HG02678 (cell line): ENCODE measurements around the gene NPTN.
"Not testable (repeated sequence)": the region's sequence is repeated elsewhere in the genome, so short reads cannot be mapped to it uniquely, and the experiment has no call there.

Experiments used
- ATAC-seq: cut with Tn5 transposase; IDR thresholded peaks from one replicate; pipeline ENCODE4 v1.9.1; 2021; ENCODE audit warnings: mild to moderate bottlenecking, moderate library complexity; ENCODE audit not compliant: unreplicated experiment

Gene NPTN

DNA sequence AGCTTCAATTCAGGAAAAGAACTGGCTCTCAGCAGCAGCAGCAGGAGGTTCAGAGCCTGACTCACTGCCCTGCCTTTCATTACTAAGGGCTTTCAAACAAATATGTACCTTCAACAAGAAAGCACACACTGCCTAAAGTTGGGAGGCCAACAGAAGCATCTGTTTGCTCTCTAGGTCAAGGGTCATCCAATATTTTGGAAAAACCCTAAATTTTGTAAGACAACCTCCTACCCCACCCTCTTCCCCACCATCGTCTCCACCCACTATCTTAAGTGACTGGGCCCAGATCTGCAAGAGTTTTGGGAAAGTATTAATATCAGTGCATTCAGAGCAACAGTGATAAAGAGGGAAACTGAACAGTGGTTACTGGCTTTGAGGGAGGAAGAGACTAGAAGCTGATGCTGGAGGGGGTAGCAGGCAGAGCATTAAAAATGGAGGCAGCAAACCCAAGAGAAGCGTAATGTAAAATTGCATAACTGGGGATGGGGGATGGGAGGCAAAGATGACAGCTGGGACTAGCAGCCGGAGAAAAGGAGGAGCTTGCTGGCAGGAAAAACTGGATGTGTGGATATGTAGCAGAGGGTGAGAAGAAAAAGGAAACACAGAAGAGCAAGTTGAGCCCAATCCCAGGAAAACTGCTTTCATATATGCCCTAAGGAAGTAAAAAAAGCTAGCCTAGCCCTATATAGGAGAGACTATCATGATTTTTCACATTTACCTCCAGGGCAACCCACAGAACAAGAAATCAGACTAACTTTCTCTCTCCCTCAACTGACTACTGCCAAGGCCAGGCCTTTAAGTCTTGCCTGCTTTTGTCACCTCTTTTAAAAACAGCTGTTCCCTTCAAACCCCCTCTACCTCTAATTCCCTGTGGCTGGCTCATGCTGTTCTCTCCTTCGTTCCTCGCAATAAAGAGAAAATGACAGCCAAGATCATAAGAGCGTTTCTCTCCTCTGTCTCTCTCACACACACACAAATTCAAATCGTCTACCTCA, 31.4 kb downstream of the NPTN start:
- no peak for ATAC-seq

DNA sequence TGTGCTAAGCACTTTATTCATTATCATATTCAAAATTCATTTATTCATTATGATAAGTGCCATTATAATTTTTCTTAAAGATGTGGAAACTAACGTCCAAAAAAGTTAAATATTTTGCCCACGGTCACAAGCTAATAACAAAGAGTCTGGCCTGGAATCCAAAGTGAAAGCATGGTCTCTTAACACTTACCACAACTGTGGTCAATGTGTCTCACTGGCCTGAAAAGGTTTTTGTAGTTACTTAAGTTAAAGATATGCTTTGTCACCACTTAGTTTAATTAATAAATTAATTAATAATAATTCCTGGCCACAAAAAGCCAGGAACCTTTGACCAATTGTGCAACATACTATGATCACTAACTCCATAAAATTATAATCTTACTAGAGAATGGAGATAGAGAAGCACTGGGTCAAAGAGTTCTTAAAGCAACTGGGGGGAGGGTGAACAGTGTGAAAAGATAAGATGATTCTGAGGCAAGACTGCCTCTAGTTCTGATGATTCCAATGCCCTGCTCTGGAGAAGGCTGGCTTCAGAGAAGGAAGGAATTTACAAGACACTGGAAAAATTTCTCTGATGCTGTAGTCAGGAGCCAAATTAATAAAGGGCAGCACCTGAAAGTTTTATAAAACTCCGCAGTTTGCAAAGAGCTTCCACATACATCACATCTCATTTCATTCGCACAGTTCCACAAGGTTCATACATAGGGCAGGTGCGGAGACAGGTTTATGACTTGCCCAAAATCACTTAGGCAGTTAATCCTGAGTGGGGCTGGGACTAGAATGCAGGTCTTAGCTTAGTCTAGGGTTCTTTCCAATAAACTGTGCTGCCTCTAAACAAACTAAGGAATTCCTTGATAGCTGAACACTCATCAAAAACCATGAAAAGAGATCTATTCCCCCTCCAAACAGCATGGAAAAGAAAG, 32.5 kb downstream of the NPTN start:
- ATAC-seq = no peak

DNA sequence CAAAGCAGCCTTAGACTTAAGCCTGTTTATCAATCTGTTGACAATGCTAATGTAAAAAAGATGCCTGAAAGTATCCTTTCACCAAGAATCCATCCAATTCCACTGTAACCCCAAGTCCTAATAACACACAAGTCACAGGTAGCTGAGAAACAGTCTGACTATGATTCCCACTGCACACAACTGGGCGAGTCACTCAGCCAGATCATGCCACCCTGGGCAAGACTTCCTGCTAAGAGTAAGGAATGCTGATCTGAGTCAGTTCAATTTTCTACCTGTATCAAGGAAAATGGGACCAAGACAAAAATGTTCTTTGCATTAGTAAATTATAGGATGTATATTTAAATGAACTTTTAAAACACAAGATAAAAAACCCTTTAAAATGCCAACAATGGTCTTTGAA, 33.3 kb downstream of the NPTN start:
- ATAC-seq = no peak

DNA sequence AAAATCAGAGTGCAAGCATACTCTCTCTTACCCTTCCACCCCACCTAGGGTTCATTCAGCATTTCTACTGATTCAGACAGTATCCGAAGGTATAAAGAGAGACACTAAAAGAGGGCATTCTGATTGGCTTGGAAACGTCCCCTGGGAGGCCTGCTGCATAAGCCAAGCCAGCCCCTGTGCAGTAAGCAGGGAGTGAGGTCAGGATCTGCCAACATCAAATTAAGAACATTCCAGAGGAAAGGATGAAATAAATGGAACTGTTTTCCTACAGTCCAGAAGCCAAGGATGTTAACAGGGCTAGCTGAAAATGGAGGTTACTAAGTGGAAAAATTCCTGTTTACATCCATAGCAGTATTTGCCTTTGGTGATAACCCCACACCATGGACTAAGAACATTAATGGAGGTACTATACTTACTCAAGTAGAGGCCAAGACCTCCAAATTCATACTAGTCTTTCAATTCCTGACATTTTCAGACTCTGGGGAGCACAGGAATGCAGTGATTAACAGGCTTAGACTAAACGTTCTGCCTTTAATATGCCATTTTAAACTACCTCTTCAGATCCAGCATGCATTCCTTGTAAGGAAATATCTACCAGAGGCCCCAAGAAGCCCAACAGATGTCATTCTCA, 34.5 kb downstream of the NPTN start:
- no peak for ATAC-seq

GRCh38 chr15:73597036-73597638, 36.1 kb downstream of the NPTN start:
- ATAC-seq = no peak

- no peak for ATAC-seq
Measured at GRCh38 chr15:73596174-73596573, 37.0 kb downstream of the NPTN start.

GRCh38 chr15:73594109-73594508, 39.1 kb downstream of the NPTN start:
- no peak for ATAC-seq

DNA sequence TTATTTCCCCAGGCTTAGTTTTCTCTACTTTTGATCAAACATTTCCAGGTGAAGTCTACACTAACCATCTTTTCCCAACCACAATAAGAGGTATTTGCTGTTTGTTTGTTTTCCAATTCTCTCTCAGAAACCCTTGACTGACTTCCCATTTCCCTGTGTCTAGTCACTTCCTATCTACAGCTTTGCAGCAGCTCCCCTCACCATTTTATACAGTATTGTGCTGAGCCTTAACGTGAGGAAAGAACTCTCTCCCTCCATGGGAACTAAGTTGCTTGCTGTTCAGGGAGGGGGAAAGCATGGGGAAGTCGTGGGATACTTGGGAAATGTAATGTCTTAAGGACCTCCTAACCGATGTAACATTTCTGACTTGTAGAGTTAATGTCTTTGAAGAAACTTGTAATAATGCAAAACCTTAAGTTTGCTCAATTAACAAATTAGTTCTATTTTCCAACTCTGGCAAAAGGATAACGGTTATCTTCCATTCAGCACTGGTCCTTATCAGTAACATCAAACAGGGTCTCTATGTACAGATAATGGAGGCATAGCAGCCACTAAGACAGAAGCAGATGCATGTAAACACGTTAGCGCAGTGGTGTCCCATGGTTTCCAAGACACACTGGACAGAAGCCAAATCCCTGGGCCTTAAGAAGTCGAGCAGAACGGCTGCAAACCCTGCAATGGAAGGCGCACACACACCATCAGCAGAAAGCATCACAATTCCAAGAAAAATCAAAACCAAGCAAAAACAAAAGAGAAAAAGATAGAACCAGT, 39.7 kb downstream of the NPTN start:
- ATAC-seq = no peak

DNA sequence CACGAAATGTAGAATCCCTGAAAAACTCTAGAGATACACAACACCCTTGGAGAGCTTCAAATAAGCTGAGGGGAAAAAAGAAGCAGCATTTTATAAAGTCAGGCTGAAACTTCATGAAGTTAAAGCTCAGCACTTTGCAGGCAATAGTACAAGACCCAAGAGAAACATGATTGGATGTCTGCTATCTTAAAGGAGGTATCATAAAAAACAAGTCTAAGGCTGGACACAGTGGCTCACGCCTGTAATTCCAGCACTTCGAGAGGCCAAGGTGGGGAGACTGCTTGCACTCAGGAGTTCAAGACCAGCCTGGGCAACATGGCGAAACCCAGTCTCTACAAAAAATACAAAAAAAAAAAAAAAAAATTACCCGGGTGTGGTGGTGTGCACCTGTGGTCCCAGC, 42.9 kb downstream of the NPTN start:
- no peak for ATAC-seq

DNA sequence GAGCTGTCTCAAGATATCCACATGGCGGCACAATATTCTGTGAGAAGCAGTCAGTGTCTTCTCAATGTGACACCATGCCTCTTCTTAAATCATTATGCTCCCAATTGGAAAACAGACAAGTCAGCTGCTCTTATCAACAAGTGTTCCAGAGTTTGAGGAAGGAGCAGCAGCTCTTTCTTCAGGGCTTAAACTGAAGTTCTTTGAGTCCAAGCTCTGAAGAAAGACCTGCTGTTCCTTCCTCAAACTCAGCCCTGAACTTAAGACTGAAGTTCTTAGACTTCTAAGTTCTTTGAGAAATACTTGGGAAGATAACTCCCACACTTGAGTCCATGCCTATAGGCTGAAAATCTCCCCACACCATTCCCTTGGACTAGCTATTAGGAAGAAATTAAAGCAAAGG, 43.4 kb downstream of the NPTN start:
- ATAC-seq = no peak

GRCh38 chr15:73585871-73586654, 47.1 kb downstream of the NPTN start:
- no peak for ATAC-seq

DNA sequence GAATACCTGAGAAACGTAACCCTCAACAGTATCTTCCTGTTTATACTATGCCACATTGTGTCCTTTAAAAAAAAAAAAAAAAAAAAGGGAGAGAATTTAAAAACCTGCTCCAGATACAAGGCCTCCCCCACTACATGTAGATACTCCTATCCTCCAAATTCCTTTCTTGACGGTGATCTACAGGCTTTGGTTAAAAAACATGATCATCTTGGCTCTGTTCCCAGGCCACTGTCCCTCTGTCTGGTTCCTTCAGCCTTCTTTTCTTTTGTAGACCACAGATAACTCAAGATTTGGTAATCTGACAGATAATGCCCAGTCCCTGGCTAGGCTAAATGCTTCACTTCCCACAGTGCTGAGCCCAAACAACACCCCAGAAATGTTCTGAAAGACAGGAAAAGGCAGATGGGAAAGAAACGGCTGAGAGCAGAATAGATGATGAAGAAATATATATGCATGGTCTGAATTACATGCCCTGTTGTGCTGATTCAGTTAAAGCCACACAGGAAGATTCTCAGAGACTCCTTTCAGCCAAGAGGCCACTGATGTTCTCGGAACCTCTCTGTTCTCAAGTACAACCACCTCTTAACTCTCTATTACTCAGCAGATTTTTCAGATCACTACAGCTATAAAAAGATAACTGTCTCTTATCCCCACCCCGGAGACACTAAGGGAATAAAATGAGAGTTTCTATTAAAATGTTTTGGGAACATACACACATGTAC, 48.3 kb downstream of the NPTN start:
- no peak for ATAC-seq

DNA sequence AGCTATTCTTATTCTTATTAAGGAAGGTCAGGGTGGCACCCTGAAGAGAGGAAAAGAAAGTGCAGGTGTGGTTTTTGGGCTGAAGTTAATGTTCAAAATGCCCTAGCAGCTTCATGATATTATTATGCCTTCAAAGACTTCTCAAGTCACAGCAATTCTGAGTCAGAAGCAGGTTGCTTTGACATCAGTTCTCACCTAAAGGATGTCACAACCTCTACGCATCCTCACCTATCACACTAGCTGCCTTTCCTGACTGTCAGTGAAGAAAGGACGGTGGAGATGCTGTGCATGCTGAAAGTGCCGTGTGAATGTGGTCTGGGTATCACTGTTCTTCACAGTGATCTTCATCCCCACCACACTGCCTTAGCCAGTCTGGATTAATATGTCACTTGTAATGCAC, 49.6 kb downstream of the NPTN start:
- no peak for ATAC-seq

DNA sequence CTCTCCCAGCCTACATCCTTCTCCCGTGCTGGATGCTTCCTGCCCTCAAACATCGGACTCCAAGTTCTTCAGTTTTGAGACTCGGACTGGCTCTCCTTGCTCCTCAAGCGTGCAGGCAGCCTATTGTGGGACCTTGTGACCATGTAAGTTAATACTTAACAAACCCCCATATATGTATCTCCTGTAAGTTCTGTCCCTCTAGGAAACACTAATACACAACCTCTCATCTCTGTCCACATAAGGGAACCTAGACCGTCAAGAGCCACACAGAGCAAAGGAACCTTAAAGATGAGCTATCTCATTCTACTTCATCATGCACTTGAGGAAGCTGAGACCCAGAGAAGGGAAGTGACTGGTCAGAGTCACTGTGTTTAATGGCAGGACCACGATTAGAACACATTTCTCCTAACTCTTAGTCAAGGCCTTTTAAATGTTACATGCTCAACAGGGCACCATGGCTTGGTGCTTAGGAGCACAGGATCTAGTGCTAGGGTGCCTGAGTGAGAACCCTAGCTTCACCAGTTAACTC, 50.3 kb downstream of the NPTN start:
- no peak for ATAC-seq

- ATAC-seq = no peak
Measured at GRCh38 chr15:73578026-73578425, 55.2 kb downstream of the NPTN start.

DNA sequence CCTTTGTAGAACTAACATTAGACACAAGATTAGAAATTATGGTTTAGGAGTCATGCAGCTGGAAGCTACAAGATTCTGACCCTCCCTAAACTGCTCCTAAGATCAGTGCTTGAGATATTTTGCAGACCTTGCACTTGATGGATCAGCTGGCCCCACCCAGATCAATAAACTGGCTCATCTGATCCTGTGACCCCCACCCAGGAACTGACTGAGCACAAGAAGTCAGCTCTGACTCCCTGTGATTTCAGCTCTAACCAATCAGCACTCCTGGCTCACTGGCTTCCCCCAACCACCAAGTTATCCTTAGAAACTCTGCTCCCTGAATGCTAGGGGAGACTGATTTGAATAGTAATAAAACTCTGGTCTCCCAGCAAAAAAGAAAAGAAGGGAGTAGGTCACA, 55.6 kb downstream of the NPTN start:
- ATAC-seq = not testable (repeated sequence)

- no peak for ATAC-seq
Measured at GRCh38 chr15:73575636-73576247, 57.4 kb downstream of the NPTN start.

GRCh38 chr15:73573572-73573971, 59.6 kb downstream of the NPTN start:
- no peak for ATAC-seq
